ENCODE results near the gene IMPDH2. TPM values are rescaled to one million over a fixed set of nuclear protein-coding genes. Genes with fewer than 3 reads are reported as not detected.

Gene IMPDH2
- total RNA-seq, 2 donors from 2014 or later: 92.6 to 166 TPM

DNA sequence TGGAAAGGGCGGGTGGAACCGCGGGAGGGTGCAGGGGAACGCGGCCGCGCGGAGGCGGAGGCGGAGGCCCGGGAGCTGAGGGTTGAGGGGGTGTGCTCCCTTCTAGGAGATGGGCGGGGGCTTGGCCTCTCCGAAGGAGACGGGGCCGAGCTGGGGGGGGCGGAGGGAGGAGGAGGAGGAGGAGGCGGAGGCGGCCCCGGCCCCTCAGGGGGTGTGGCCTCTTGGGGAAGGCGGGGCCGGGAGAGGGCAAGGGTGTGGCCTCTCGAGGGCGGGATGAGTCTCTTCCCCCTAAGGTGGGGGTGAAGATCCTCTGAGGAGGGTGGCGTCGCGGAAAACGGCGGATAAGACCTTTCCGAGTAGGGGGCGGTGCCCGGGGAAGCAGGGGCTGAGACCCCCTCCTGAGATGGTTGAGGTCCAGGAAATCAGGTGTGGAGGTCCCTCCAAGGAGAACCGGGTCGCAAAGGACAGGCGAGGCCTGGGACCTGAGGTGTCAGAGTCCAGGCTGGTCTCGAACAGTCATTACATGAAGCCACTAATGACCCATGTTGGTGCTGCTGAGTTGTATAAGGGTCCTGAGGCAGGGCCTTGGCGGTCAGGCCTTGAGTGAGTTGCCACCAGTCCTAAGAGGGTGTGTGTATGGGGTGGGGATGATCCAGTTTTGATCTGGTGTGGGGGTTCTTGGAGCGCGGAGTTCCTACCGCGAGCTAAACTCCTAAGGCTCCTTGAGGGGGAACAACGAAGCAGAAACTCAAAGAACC is 21.2 kb downstream of the IMPDH2 start:
- peak; percentile 63 for ATAC-seq
- Histone ChIP-seq H3K27ac (peak overlapping the region; percentile 74 to 95 (median 92)), H3K4me1 (peaks cover 40% of the 10 kb centered on the region), H3K27me3 (no peaks in the 10 kb centered on the region), H3K36me3 (replicated peaks in 1 of 2; ENCODE audit: insufficient read depth in 1 of 2, low read depth in 2 of 2) (no peaks in the 10 kb centered on the region), H3K4me3 (peak overlapping the region; percentile 62 to 65), H3K9me3 (no peaks in the 10 kb centered on the region)
- TF ChIP-seq, protein P1, sequence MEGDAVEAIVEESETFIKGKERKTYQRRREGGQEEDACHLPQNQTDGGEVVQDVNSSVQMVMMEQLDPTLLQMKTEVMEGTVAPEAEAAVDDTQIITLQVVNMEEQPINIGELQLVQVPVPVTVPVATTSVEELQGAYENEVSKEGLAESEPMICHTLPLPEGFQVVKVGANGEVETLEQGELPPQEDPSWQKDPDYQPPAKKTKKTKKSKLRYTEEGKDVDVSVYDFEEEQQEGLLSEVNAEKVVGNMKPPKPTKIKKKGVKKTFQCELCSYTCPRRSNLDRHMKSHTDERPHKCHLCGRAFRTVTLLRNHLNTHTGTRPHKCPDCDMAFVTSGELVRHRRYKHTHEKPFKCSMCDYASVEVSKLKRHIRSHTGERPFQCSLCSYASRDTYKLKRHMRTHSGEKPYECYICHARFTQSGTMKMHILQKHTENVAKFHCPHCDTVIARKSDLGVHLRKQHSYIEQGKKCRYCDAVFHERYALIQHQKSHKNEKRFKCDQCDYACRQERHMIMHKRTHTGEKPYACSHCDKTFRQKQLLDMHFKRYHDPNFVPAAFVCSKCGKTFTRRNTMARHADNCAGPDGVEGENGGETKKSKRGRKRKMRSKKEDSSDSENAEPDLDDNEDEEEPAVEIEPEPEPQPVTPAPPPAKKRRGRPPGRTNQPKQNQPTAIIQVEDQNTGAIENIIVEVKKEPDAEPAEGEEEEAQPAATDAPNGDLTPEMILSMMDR (IDR thresholded peaks at IDR 0.05): no peak
- TF ChIP-seq POLR2A (IDR thresholded peaks at IDR 0.05): no peak
- intact Hi-C loops (cut with DNase I): no loop called here
- peak; percentile 83 to 87 (median 86) for DNase-seq
- 12 to 25% methylated on average over 16 to 40 of the region's 41 CpGs for WGBS, 2 donors

DNA sequence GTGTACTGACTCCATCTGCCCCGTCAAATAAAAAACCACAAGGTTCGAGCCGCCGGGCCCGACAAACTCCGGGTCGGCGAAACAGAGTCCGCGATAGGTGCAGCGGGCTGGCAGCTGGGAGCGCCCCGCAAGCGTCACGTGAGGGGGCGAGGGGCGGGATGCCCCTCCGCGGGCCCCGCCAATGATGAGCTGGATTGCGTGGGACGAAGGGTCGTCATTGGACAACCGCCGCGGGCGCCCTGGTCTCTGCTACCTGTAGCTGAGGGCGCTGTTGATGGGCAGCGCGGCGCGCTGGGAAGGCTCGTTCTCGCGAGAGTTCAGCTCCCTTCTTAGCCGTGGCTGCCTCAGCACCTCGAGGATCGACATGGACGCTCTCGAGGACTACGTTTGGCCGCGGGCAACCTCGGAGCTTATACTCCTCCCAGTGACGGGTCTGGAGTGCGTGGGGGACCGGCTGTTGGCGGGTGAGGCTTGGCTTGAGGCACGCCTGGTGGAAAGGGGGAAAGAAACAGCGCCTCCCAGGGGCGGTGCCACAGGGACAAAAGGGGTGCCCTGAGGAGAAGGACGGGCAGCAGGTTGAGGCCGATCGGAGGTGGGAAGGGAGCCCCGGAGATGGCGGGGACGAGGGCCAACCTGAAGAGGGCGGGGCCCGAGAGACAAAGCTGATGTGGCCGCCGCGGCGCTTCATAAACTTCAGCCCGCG is 22.0 kb downstream of the IMPDH2 start, which contains the start of gene WDR6:
WDR6 (plus strand) TSS at position 324 of the 703 bp plus-strand sequence; CDS start at position 365, 41 bp downstream.
- intact Hi-C loops (cut with DNase I): no loop called here
- peak; percentile 98 to 99 (median 99) for DNase-seq
- peak; percentile 95 for ATAC-seq
- peaks cover 32% of the 10 kb centered on the region for H3K4me1 ChIP-seq
- TF ChIP-seq, protein P1 (IDR thresholded peaks at IDR 0.05): peak in 6 of 7 experiments; percentile 16 to 66 (median 50)
- peak; percentile 62 to 86 (median 85) for TF ChIP-seq POLR2A (IDR thresholded peaks at IDR 0.05)
- H3K27me3 ChIP-seq: no peaks in the 10 kb centered on the region
- H3K4me3 ChIP-seq: peak within 1 kb of the TSS; percentile 62 to 65
- H3K27ac ChIP-seq: peak within 1 kb of the TSS; percentile 74 to 95 (median 92)
- H3K9me3 ChIP-seq: no peaks in the 10 kb centered on the region
- WGBS, 2 donors: 0% methylated on average over 25 to 56 of the region's 65 CpGs
- H3K36me3 ChIP-seq (replicated peaks in 1 of 2; ENCODE audit: insufficient read depth in 1 of 2, low read depth in 2 of 2): no peaks in the 10 kb centered on the region

- H3K27me3 ChIP-seq: no peaks in the 10 kb centered on the region
- peak; percentile 9 for ATAC-seq
- peaks cover 26% of the 10 kb centered on the region for H3K4me1 ChIP-seq
- H3K4me3 ChIP-seq: peak overlapping the region; percentile 31 to 35
- WGBS, 2 donors: 2% methylated on average over 23 to 32 of the region's 32 CpGs
- no peaks in the 10 kb centered on the region for H3K9me3 ChIP-seq
- intact Hi-C loops (cut with DNase I): no loop called here
- H3K36me3 ChIP-seq (replicated peaks in 1 of 2; ENCODE audit: insufficient read depth in 1 of 2, low read depth in 2 of 2): no peaks in the 10 kb centered on the region
- peak; percentile 50 to 57 (median 53) for DNase-seq
- TF ChIP-seq POLR2A (IDR thresholded peaks at IDR 0.05): no peak
- TF ChIP-seq, protein P1 (IDR thresholded peaks at IDR 0.05): no peak
- peak overlapping the region; percentile 74 to 95 (median 92) for H3K27ac ChIP-seq
Observed at GRCh38 chr3:49006408-49007067, 22.7 kb downstream of the IMPDH2 start.

GRCh38 chr3:49005998-49006397 is 23.2 kb downstream of the IMPDH2 start:
- intact Hi-C loops (cut with DNase I): no loop called here
- TF ChIP-seq POLR2A (IDR thresholded peaks at IDR 0.05): no peak
- DNase-seq (peak in 1 of 4 donors; percentile 19), ATAC-seq (no peak)
- 90 to 100% methylated on average over 4 to 5 of the region's 5 CpGs for WGBS, 2 donors
- peaks cover 21% of the 10 kb centered on the region for H3K4me1 ChIP-seq
- peak overlapping the region in 3 of 4 donors; percentile 91 to 95 (median 93) for H3K27ac ChIP-seq
- H3K9me3 ChIP-seq: no peaks in the 10 kb centered on the region
- H3K36me3 ChIP-seq (replicated peaks in 1 of 2; ENCODE audit: insufficient read depth in 1 of 2, low read depth in 2 of 2): no peaks in the 10 kb centered on the region
- H3K27me3 ChIP-seq: no peaks in the 10 kb centered on the region
- H3K4me3 ChIP-seq: no peak overlapping the region

- no peaks in the 10 kb centered on the region for H3K36me3 ChIP-seq (replicated peaks in 1 of 2; ENCODE audit: insufficient read depth in 1 of 2, low read depth in 2 of 2)
- intact Hi-C loops (cut with DNase I): no loop called here
- no peaks in the 10 kb centered on the region for H3K9me3 ChIP-seq
- ATAC-seq: no peak
- H3K4me3 ChIP-seq: no peak overlapping the region
- WGBS, 2 donors: 94 to 96% methylated on average over 3 of the region's 3 CpGs
- TF ChIP-seq, protein P1 (IDR thresholded peaks at IDR 0.05): no peak
- no peak for TF ChIP-seq POLR2A (IDR thresholded peaks at IDR 0.05)
- no peak for DNase-seq
- H3K27ac ChIP-seq: no peak overlapping the region
- peaks cover 21% of the 10 kb centered on the region for H3K4me1 ChIP-seq
- H3K27me3 ChIP-seq: no peaks in the 10 kb centered on the region
Observed at GRCh38 chr3:49005303-49005680, 23.9 kb downstream of the IMPDH2 start.

All from body of pancreas (tissue), 4 donors.